Psoas muscle (tissue), 8 donors: Measurements from ENCODE around the gene IL6ST. TPM values are rescaled to one million over a fixed set of nuclear protein-coding genes. Genes with fewer than 3 reads are reported as not detected.

ENCODE experiments used
- ATAC-seq, 4 donors: fragments of 200-7000 bp; cut with Tn5 transposase; one replicate each; pipeline ENCODE4 v1.9.1; 2020; ENCODE audit warnings: moderate library complexity in 3 of 4, mild to moderate bottlenecking in 2 of 4
- DNase-seq, 2 donors: peaks; one replicate each; pipeline ENCODE4 v3.0.0-alpha.2; 2020
- H3K27ac ChIP-seq: fragments of 200-600 bp; one replicate; pipeline ENCODE4 v1.8.0; 2022
- H3K27me3 ChIP-seq, 3 donors: fragments of 200-600 bp in 1 of 3; one replicate each; pipeline versions ENCODE4 v1.6.1 to v1.8.0; 2013 to 2022; ENCODE audit warnings: low read length in 2 of 3, mild to moderate bottlenecking in 2 of 3, moderate library complexity in 1 of 3; ENCODE audit not compliant: insufficient read depth in 3 of 3
- H3K36me3 ChIP-seq, 2 donors: fragments of 200-600 bp in 1 of 2; one replicate each; pipeline versions ENCODE4 v1.6.1 to v1.8.0; 2013 to 2022; ENCODE audit warnings: low read depth in 1 of 2, mild to moderate bottlenecking in 1 of 2, moderate library complexity in 1 of 2; ENCODE audit not compliant: insufficient read depth in 1 of 2
- H3K4me1 ChIP-seq: fragments of 200-600 bp; one replicate; pipeline ENCODE4 v1.8.0; 2022
- H3K4me3 ChIP-seq: fragments of 200-600 bp; one replicate; pipeline ENCODE4 v1.8.0; 2022; ENCODE audit warnings: mild to moderate bottlenecking
- H3K9me3 ChIP-seq: fragments of 200-600 bp; one replicate; pipeline ENCODE4 v1.8.0; 2022
- WGBS, 3 donors: extraction: QIAGEN DNeasy Blood & Tissue Kit; methylation state at CpG; one replicate each; pipeline versions ENCODE4 v1.1.6 to v1.1.7; 2013; 5-methylcytosine and 5-hydroxymethylcytosine counted together
- intact Hi-C, 2 donors: fragments of 100-400 bp; cut with DNase I; formaldehyde crosslinking; loops; one replicate each; pipeline versions ENCODE4 v1.11.0 to v1.14.2; 2022
- polyA plus RNA-seq, 3 donors: library from polyadenylated mRNA; stranded (reverse); fragments of 200-250 nt; gene quantifications; one replicate each; pipeline ENCODE4 v1.2.3, GENCODE V29; 2013
- total RNA-seq, 4 donors: library from RNA; stranded (reverse); fragmentation: NEBNext Ultra II Directional in 2 of 4; extraction: Animal tissue kit (Norgen Biotek cat#: 25700) in 2 of 4; gene quantifications; one replicate each; pipeline versions ENCODE4 v1.2.1 to v1.2.4, GENCODE V29; 2021 to 2023
- TF ChIP-seq, protein P1 (sequence below): fragments of 200-600 bp; IDR thresholded peaks from one replicate; pipeline ENCODE4 v1.8.0; 2022; ENCODE audit warnings: antibody characterized with exemption
- donor health status: healthy with polysubstance abuse.
- donor health status: DM: no; HTN: no; CAD: no; lungs with moderate emphysema.
- donor health status: Bipolar disorder and iron deficiency.
- donor health status: healthy.
- donor health status: DM: yes; HTN: yes; CAD: no.
- donor health status: DM: no; HTN: no; CAD: no.
- donor health status: DM: no; HTN: no; CAD: no.
- donor health status: DM: yes; HTN: yes; CAD: no.

IL6ST gene
- total and polyA plus RNA-seq, 7 donors, result 38.6 to 255 (median 143) TPM

DNA sequence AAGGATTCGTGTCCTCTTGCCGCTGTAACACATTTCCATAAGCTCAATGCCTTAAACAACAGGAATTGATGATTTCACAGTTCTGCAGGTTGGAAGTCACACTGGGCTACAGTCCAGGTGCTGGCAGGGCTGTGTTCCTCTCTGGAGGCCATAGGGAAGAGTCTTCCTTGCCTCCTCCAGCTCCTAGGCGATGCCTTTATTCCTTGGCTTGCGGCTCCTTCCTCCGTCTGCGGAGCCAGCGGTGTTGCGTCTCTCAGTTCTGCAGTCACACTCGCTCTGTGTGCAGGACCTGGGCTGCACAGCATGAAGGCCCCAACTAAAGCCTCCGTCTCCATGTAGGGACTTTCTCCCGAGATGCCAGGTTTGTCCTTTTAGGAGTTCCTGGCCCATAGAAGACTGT, 70.0 kb downstream of the IL6ST start:
- TF ChIP-seq, protein P1, sequence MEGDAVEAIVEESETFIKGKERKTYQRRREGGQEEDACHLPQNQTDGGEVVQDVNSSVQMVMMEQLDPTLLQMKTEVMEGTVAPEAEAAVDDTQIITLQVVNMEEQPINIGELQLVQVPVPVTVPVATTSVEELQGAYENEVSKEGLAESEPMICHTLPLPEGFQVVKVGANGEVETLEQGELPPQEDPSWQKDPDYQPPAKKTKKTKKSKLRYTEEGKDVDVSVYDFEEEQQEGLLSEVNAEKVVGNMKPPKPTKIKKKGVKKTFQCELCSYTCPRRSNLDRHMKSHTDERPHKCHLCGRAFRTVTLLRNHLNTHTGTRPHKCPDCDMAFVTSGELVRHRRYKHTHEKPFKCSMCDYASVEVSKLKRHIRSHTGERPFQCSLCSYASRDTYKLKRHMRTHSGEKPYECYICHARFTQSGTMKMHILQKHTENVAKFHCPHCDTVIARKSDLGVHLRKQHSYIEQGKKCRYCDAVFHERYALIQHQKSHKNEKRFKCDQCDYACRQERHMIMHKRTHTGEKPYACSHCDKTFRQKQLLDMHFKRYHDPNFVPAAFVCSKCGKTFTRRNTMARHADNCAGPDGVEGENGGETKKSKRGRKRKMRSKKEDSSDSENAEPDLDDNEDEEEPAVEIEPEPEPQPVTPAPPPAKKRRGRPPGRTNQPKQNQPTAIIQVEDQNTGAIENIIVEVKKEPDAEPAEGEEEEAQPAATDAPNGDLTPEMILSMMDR, result no peak
- Histone ChIP-seq H3K27me3 (peaks cover 0 to 2% (median 0%) of the 10 kb centered on the region in 3 donors), H3K27ac (no peak overlapping the region), H3K4me1 (no peaks in the 10 kb centered on the region), H3K9me3 (no peaks in the 10 kb centered on the region), H3K36me3 (no peaks in the 10 kb centered on the region), H3K4me3 (no peak overlapping the region)
- 86 to 98% (median 88%) methylated on average over 11 of the region's 11 CpGs for WGBS, 3 donors
- no peak for ATAC-seq
- intact Hi-C loops, result no loop called here
- DNase-seq, result no peak

DNA sequence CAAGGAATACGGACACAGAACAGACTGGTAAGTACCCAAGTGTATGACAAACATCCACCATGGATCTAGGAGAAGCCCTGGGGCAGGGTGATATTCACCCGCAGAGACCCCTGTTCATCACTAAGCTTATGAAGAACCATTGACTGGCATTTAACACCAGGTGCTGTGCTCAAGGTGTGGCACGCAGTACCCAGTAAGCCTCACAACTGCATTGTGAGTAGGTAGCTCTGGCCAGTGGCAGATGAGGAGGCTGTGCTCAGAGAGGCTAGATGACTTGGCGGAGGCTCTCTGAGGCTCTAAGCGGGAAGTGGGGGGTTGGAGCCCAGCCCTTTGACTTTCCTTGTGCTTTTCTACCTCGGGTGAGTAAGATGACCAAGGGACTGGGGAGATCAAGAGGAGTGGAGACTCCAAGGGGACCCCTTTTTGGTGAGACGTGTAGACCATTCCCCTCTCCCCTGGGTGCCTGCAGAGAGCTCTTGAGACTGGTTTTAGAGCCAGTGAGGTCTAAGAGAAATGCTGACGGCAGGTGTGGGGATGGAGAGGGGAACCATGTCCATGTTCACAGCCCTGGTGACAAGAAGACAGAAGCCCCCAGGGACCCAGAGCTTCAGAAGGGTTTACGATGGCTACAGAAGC, 70.8 kb downstream of the IL6ST start:
- Histone ChIP-seq H3K36me3 (no peaks in the 10 kb centered on the region), H3K27me3 (peaks cover 0 to 2% (median 0%) of the 10 kb centered on the region in 3 donors), H3K4me1 (no peaks in the 10 kb centered on the region), H3K9me3 (no peaks in the 10 kb centered on the region), H3K27ac (no peak overlapping the region), H3K4me3 (peak overlapping the region; percentile 49)
- intact Hi-C loops, result no loop called here
- no peak for ATAC-seq
- TF ChIP-seq, protein P1, result no peak
- WGBS, 3 donors, result 86 to 89% (median 87%) methylated on average over 9 of the region's 9 CpGs
- no peak for DNase-seq

DNA sequence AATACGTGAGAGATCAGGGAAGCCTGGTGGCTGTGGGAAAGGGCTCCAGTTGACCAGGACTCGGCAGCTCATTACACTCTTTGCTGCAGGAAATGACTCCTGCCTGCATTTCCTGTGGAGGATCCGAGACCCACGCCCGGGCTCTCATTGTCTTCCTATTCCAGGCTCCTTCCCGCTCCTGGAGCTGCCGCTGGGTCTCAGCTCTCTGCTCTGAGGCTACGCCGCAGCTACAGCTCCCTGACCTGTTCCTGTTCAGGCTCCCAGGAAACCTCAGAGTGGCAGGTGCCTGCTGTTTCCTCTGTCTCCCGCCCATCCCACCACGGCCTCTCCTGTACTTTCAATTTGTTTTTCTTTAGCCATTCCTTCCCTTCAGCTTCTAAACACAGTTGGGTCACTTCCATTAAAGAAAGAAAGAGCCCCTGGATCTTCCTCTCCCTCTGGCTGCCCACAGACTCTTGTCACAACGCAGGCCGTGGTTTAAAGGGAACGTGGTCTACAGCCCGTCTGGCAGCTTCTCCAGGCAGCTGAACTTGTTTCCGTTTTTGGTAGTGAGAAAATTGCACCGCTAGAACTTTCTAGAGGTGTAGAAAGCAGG, 71.5 kb downstream of the IL6ST start:
- intact Hi-C loops, result no loop called here

DNA sequence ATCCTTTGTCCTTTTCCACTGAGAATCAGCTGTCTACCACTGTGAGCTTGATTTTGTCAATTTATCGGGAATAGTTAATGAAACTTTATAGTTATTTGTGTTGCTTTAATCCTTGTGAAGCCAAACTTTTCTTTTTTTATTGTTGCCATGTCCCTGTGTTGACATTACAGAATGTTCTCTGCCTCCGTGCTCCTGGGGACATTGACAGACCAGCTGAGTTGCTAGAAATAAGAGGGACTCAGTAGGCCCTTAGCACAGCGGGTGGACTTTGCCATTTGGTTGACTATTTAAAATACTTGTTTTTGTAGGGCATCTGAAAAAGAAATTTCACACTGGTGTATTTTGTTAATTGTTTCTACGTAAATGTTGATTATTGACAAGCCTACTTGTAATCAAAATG, 73.1 kb downstream of the IL6ST start:
- DNase-seq (no peak), ATAC-seq (no peak)
- Histone ChIP-seq H3K4me3 (no peak overlapping the region), H3K27ac (no peak overlapping the region), H3K36me3 (no peaks in the 10 kb centered on the region), H3K27me3 (peaks cover 0 to 2% (median 0%) of the 10 kb centered on the region in 3 donors), H3K9me3 (no peaks in the 10 kb centered on the region), H3K4me1 (no peaks in the 10 kb centered on the region)
- intact Hi-C loops, result no loop called here
- 86 to 95% (median 89%) methylated on average over 4 of the region's 4 CpGs for WGBS, 3 donors
- TF ChIP-seq, protein P1, result no peak

More for the DNA sequence above, 71.5 kb downstream of the IL6ST start:
- ATAC-seq, result no peak
- H3K36me3 ChIP-seq, result no peaks in the 10 kb centered on the region
- H3K4me3 ChIP-seq, result peak overlapping the region; percentile 49
- no peak overlapping the region for H3K27ac ChIP-seq
- WGBS, 3 donors, result 51 to 60% (median 58%) methylated on average over 17 of the region's 17 CpGs
- no peaks in the 10 kb centered on the region for H3K9me3 ChIP-seq
- DNase-seq, result no peak
- H3K4me1 ChIP-seq, result no peaks in the 10 kb centered on the region
- H3K27me3 ChIP-seq, result peaks cover 0 to 2% (median 0%) of the 10 kb centered on the region in 3 donors
- TF ChIP-seq, protein P1, result no peak
